Measurements from ENCODE around the gene ATXN10.

The ATXN10 gene

DNA sequence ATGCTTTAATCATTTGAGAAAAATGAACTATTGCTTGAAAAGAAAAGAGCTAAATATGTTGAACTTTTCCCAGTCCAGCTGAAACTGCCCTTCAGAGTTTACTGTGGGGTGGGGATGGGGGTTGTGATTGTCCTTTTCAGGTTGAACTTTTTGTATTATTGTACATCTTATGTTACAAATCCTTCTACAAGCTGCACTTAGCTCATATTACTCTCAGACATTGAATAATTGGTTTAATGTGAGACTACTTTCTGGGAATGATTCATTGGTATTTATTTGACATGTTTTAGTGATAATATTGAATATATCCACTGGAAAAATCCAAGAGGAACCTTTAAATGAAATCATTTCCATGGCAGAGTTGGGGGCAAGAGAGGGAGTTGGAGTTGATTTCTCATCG lies 84.9 kb downstream of the ATXN10 start:
- H3K4me3 ChIP-seq (ENCODE audit: low read depth, low read length), result no peak overlapping the region
- no peak for DNase-seq (ENCODE audit: low read depth)
- TF ChIP-seq, protein P1, sequence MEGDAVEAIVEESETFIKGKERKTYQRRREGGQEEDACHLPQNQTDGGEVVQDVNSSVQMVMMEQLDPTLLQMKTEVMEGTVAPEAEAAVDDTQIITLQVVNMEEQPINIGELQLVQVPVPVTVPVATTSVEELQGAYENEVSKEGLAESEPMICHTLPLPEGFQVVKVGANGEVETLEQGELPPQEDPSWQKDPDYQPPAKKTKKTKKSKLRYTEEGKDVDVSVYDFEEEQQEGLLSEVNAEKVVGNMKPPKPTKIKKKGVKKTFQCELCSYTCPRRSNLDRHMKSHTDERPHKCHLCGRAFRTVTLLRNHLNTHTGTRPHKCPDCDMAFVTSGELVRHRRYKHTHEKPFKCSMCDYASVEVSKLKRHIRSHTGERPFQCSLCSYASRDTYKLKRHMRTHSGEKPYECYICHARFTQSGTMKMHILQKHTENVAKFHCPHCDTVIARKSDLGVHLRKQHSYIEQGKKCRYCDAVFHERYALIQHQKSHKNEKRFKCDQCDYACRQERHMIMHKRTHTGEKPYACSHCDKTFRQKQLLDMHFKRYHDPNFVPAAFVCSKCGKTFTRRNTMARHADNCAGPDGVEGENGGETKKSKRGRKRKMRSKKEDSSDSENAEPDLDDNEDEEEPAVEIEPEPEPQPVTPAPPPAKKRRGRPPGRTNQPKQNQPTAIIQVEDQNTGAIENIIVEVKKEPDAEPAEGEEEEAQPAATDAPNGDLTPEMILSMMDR (IDR thresholded peaks at IDR 0.05; ENCODE audit: insufficient read depth, low read depth, low read length, missing control alignments), result no peak

DNA sequence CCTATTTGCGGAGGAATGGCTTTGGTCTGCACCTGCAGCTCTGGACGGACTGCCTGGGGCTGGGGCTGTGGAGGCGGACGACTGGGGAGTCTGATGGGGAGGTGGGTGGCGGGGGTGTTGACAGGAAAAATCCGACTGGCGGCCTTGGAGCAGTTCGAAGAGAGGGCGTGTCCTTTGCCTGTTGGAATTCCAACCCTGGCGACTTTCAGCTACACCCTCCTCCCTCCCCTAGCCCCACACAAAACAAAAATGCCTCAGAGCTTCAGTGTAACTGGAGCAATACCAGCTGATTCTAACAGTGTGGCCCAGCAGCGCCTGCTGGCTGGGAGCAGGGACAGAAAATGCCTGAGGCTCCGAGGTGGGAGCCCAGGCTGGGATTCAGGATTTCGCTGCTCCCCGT lies 85.4 kb downstream of the ATXN10 start:
- H3K4me3 ChIP-seq (ENCODE audit: low read depth, low read length), result no peak overlapping the region
- DNase-seq (ENCODE audit: low read depth), result no peak
- TF ChIP-seq, protein P1 (IDR thresholded peaks at IDR 0.05; ENCODE audit: insufficient read depth, low read depth, low read length, missing control alignments), result no peak

DNA sequence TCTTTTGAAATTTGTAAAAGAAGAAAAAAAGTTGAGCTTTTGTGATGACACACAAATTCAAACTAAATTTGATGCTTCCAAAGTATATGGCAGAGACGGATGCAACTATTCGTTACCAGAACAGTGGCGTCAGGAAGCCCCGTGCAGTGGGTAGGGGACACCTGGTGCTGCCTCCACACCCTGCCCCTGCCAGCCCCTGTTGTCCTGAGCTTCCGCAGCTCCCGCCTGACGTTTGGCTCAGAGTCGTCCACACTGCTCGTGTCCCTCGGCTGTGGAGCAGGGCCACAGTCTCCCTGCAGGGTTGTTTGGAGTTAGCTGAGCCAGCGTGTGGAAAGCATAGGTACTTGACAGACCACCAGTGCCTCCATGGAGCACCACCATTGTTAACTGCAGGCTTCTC lies 86.3 kb downstream of the ATXN10 start:
- no peak overlapping the region for H3K4me3 ChIP-seq (ENCODE audit: low read depth, low read length)
- TF ChIP-seq, protein P1 (IDR thresholded peaks at IDR 0.05; ENCODE audit: insufficient read depth, low read depth, low read length, missing control alignments), result no peak
- no peak for DNase-seq (ENCODE audit: low read depth)

DNA sequence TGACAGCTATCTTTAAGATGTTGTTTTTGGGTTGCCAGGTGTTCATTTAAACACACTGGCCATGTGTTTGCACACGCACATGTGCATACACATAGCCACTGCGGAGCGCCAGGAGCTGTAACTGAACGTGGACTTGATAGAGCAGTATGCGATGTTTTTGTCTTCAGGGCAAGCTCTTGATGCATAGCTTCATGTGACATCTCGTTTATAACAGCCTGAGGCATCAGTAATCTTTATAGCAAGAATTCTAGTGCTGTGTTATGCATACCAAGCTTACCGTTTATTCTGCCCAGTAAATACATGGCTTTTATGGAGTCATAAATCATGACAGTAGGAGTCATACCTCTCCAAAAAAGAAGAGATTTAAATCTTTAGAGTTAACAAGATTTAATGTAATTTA lies 87.0 kb downstream of the ATXN10 start:
- TF ChIP-seq, protein P1 (IDR thresholded peaks at IDR 0.05; ENCODE audit: insufficient read depth, low read depth, low read length, missing control alignments), result no peak
- DNase-seq (ENCODE audit: low read depth), result no peak
- no peak overlapping the region for H3K4me3 ChIP-seq (ENCODE audit: low read depth, low read length)

DNA sequence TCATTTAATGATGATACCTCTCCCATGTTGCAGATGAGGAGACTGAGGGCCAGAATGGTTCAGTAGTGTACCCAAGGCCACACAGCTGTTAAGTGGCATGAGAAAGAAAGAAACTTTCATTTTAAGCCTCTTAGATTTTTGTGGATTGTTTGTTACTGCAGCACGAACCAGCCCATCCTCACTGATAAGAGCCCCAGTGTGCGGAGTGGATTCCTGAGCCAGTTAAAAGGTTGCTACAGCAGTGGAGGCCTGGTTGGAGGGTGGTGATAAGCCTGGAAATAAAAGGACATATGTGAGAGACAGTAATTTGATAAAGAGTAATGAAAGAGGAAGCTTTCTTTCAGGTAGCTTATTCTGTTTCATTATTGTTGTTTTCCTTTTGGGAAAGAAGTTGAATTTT lies 89.0 kb downstream of the ATXN10 start:
- no peak for DNase-seq (ENCODE audit: low read depth)
- H3K4me3 ChIP-seq (ENCODE audit: low read depth, low read length), result no peak overlapping the region
- TF ChIP-seq, protein P1 (IDR thresholded peaks at IDR 0.05; ENCODE audit: insufficient read depth, low read depth, low read length, missing control alignments), result no peak

DNA sequence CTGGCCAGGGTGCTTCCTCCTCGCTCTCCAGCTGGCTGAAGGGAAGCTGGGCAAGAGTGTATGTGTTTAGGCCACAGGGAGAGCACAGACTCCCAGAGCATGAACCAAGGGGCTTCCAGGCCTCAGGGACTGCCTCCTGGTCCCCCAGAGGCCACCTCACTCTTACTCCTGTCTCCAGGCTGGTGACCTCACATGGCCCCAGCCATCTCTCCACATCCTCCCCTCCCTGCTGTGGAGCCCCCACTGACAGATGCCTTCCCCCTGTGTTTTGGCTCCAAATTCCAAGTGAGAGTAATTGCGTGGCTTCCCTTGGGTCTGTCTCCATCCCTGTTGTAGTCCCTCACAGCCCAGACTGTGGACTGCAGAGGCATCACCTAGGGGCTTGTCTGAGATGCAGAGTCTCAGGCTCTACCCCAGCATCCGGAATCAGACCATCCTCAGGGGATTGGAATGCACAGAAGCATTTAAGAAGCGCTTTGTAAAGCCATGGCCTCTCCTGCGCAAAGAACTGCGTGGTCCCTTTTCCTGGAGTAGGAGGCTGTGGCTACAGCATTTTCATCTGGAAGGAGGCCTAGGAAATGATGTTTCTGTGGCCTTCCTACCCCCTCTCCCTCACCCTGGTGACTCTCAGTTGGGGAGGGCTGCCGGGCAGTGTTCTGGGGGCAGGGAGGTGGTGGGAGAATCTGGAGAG lies 91.1 kb downstream of the ATXN10 start:
- no peak overlapping the region for H3K4me3 ChIP-seq (ENCODE audit: low read depth, low read length)
- DNase-seq (ENCODE audit: low read depth), result no peak
- TF ChIP-seq, protein P1 (IDR thresholded peaks at IDR 0.05; ENCODE audit: insufficient read depth, low read depth, low read length, missing control alignments), result no peak

DNA sequence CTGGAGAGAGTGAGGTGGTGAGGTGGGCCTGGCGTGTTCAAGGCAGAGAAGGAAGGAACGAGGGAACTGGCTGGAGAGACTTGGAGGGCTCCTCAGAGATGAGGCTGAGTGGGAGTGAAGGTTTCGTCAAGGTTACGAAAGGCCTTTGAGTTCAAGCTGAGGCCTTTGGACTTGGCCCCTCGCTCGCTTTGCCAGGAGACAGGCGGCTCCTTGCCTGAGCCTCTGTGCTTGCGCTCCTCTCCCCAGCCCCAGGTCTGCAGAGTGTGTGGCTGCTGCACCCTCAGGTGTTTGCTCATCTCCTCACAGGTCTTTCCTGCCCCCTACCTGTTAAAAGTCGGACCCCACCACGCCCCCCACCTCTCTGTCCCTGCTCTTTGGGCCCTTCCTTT lies 91.6 kb downstream of the ATXN10 start:
- TF ChIP-seq, protein P1 (IDR thresholded peaks at IDR 0.05; ENCODE audit: insufficient read depth, low read depth, low read length, missing control alignments), result no peak
- H3K4me3 ChIP-seq (ENCODE audit: low read depth, low read length), result no peak overlapping the region
- no peak for DNase-seq (ENCODE audit: low read depth)

All from GM12865 (cell line).